Measurements from ENCODE around the gene NOS1AP. TPM values are rescaled to one million over a fixed set of nuclear protein-coding genes. Genes with fewer than 3 reads are reported as not detected.

NOS1AP gene
- total RNA-seq, 4 donors from 2014 or later: 1.9 to 5.4 (median 3.1) TPM

DNA sequence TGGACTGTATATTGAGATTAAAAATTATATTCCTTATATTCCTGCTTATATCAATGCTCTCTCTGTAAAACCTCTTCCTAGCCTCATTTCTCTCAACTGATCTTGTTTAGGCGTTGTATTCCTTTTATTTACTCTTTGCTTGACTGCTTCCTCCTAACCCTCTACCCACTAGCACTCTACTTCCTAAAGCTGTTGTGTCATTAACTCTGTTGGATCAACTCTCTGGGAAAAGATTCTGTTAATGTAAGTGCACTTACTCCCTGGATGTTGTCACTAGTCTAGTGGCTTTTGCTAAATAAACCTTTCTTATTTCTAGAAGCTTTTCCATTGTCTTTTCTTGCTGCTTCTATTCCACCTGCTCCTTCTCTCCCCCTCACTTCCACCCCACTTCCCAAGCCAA is 300.7 kb downstream of the NOS1AP start:
- DNase-seq (ENCODE audit: low spot score): no peak
- TF ChIP-seq, protein P1, sequence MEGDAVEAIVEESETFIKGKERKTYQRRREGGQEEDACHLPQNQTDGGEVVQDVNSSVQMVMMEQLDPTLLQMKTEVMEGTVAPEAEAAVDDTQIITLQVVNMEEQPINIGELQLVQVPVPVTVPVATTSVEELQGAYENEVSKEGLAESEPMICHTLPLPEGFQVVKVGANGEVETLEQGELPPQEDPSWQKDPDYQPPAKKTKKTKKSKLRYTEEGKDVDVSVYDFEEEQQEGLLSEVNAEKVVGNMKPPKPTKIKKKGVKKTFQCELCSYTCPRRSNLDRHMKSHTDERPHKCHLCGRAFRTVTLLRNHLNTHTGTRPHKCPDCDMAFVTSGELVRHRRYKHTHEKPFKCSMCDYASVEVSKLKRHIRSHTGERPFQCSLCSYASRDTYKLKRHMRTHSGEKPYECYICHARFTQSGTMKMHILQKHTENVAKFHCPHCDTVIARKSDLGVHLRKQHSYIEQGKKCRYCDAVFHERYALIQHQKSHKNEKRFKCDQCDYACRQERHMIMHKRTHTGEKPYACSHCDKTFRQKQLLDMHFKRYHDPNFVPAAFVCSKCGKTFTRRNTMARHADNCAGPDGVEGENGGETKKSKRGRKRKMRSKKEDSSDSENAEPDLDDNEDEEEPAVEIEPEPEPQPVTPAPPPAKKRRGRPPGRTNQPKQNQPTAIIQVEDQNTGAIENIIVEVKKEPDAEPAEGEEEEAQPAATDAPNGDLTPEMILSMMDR (IDR thresholded peaks at IDR 0.05): no peak
- no peak for ATAC-seq (ENCODE audit: low FRiP score)

DNA sequence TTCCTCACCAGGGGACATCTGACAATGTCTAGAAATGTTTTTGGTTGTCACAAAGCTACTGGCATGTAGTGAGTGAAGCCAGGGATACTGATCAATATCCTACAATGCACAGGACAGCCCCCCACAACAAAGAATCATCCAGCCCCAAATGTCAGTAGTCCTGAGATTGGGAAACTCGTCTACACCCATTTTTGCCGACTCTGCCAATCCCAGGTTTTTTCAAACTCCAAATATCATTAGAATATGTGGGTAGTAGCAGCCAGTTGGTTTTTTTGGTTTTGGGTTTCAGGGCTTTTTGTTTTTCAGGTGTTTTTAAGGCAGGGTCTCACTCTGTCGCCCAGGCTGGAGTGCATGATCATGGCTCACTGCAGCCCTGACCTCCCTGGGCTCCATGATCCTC is 301.2 kb downstream of the NOS1AP start:
- ATAC-seq (ENCODE audit: low FRiP score) (no peak), DNase-seq (ENCODE audit: low spot score) (no peak)
- TF ChIP-seq, protein P1 (IDR thresholded peaks at IDR 0.05): no peak

DNA sequence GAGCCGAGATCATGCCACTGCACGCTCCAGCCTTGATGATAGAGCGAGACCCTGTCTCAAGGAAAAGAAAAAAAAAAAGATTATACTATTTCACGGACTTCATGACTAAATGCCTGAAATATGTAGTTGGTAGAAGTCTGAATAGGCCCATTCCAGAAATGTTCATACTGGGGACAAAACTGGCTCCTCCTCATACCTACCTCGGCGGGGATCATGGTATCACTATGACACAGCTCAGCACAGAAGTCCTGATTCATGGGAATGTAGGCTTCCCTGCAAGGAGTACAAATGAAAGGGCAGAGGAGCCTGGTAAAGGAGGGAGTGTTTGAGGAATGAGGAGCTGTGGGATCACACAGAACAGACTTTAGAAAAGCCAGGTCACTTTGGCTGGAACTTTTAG is 302.1 kb downstream of the NOS1AP start:
- ATAC-seq (ENCODE audit: low FRiP score) (no peak), DNase-seq (ENCODE audit: low spot score) (no peak)
- TF ChIP-seq, protein P1 (IDR thresholded peaks at IDR 0.05): no peak

DNA sequence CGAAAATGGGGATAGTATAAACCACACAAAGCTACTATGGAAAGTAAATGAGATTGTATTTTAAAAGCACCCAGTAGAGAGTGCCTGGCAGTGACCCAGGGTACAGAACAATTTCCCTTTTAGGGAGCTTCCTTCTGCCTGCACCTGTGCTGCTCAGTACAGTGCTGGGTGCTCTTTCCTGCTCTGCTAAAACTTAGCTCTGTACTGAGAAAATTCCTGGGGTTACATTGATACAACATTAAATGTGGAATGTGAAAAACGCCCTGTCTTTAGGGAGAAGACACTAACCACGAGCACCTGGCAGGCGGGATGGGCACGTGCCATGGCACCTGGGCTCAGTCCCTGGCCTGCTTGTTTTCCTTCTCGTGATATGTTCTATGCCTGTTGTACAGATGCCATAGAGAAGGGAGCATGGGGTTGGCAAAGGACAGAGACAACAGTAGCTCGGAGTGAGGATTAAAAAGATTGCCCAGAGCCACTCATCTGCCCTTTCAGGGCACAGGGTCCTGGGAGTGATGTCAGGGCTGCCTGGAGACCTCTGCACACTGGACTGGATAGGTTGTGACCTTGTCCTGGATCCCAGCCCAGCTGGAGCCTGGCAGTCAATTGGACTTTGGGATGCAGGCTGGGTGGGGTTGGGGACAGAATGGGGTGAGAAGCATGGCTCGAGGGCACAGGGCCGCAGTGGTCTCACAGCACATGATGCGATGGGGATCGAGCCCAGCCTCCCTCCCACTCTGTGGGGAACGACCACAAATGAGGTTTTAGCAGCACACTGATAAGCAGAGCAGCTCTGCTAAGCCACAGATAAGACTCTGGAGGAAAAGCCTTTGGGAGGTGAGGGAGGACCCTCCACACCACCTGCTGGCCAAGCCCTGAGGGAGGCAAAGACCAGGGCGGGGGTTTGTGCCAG is 302.9 kb downstream of the NOS1AP start:
- DNase-seq (ENCODE audit: low spot score): no peak
- TF ChIP-seq, protein P1 (IDR thresholded peaks at IDR 0.05): no peak
- ATAC-seq (ENCODE audit: low FRiP score): no peak

DNA sequence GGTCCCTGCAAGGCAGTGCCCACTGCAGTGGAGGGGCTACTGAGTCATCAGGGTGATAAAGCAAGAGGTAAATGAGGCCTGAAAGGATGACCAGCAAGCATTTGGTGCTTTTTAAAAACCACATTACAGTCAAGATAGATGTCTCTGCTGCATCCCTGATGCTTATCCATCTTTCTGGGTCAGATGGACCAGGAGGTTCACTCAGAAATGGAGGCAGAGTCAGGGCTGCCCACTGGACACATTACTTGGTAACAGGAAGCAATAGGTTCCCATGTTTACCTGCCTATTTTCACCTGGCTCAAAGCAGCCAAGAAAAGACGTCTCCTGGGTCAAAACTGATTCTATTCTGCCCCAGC is 303.6 kb downstream of the NOS1AP start:
- TF ChIP-seq, protein P1 (IDR thresholded peaks at IDR 0.05): no peak
- ATAC-seq (ENCODE audit: low FRiP score): no peak
- no peak for DNase-seq (ENCODE audit: low spot score)

DNA sequence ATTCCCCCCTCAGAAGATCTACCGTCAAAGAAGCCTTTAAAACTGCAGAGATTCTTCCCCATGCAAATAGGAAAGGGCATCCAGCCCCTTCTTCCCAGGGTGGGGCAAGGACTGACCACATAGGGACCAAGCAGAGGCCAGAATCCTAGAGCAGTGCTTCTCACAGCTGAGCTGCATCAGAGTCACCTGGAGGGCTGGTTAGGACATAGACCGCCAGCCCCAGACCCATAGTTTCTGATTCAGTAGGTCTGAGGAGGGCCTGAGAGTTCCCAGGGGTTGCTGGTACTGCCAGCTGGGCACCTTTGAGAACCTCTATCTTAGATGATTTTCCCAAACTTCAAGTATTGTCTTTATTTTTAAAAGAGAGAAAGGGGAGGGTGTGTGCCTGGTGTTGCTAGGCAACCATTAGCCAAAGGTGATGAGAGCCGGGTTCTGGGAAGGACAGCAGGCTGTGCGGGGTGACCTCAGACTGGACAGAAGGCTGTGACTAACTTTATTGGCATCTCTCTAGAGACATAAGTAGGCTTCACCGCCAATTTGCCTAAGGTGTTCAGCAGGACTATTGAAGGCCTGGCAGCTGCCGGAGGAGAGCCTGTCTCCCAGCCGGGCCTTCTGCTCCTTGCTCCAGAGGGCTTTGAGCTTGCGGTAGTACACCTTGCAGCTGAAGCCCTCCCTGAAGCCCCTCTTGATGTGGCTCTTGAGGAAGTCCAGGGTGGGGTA is 304.2 kb downstream of the NOS1AP start:
- no peak for ATAC-seq (ENCODE audit: low FRiP score)
- DNase-seq (ENCODE audit: low spot score): no peak
- TF ChIP-seq, protein P1 (IDR thresholded peaks at IDR 0.05): no peak
